ENCODE data around the gene ARMH3. TPM values are rescaled to one million over a fixed set of nuclear protein-coding genes. Genes with fewer than 3 reads are reported as not detected.

Gene ARMH3
- total RNA-seq, 1 donor from 2014 or later: 6.3 TPM

- DNase-seq (ENCODE audit: low read depth): no peak
- FAIRE-seq: no peak
- no peak for TF ChIP-seq CTCF (IDR thresholded peaks at IDR 0.05; ENCODE audit: insufficient read depth, low read length, severe bottlenecking)
These were observed 229.0 kb downstream of the ARMH3 start for GRCh38 chr10:101826852-101827434.

GRCh38 chr10:101824736-101825135 is 231.2 kb downstream of the ARMH3 start:
- no peaks in the 10 kb centered on the region for H3K27me3 ChIP-seq (ENCODE audit: control insufficient read depth, insufficient read depth, low read length)
- DNase-seq (ENCODE audit: low read depth) (no peak), FAIRE-seq (no peak)

More at GRCh38 chr10:101826852-101827434, 229.0 kb downstream of the ARMH3 start:
- Histone ChIP-seq H3K27me3 (ENCODE audit: control insufficient read depth, insufficient read depth, low read length) (no peaks in the 10 kb centered on the region), H3K36me3 (ENCODE audit: control insufficient read depth, insufficient read depth, low read length) (peaks cover 1% of the 10 kb centered on the region), H3K4me3 (ENCODE audit: low read depth, low read length) (no peak overlapping the region)

GRCh38 chr10:101818872-101819633 is 236.9 kb downstream of the ARMH3 start:
- Histone ChIP-seq H3K4me3 (ENCODE audit: low read depth, low read length) (peak overlapping the region; percentile 31), H3K27me3 (ENCODE audit: control insufficient read depth, insufficient read depth, low read length) (no peaks in the 10 kb centered on the region), H3K36me3 (ENCODE audit: control insufficient read depth, insufficient read depth, low read length) (no peaks in the 10 kb centered on the region)
- DNase-seq (ENCODE audit: low read depth): peak; percentile 75
- no peak for FAIRE-seq
- no peak for TF ChIP-seq CTCF (IDR thresholded peaks at IDR 0.05; ENCODE audit: insufficient read depth, low read length, severe bottlenecking)

More at GRCh38 chr10:101824736-101825135, 231.2 kb downstream of the ARMH3 start:
- Histone ChIP-seq H3K4me3 (ENCODE audit: low read depth, low read length) (no peak overlapping the region), H3K36me3 (ENCODE audit: control insufficient read depth, insufficient read depth, low read length) (peaks cover 1% of the 10 kb centered on the region)
- TF ChIP-seq CTCF (IDR thresholded peaks at IDR 0.05; ENCODE audit: insufficient read depth, low read length, severe bottlenecking): no peak

GRCh38 chr10:101818119-101818871 is 237.7 kb downstream of the ARMH3 start, which contains the start of gene OGA:
TSS of gene OGA (minus strand) at chr10:101818444. CDS start at chr10:101818022, 422 bp downstream.
- FAIRE-seq (peak; percentile 82), DNase-seq (ENCODE audit: low read depth) (peak; percentile 99)
- no peak for TF ChIP-seq CTCF (IDR thresholded peaks at IDR 0.05; ENCODE audit: insufficient read depth, low read length, severe bottlenecking)
- Histone ChIP-seq H3K4me3 (ENCODE audit: low read depth, low read length) (peak within 1 kb of the TSS; percentile 95), H3K36me3 (ENCODE audit: control insufficient read depth, insufficient read depth, low read length) (peaks cover 2% of the 10 kb centered on the region), H3K27me3 (ENCODE audit: control insufficient read depth, insufficient read depth, low read length) (no peaks in the 10 kb centered on the region)

GRCh38 chr10:101817337-101818118 is 238.4 kb downstream of the ARMH3 start:
- Histone ChIP-seq H3K4me3 (ENCODE audit: low read depth, low read length) (peak overlapping the region; percentile 95), H3K36me3 (ENCODE audit: control insufficient read depth, insufficient read depth, low read length) (peaks cover 3% of the 10 kb centered on the region), H3K27me3 (ENCODE audit: control insufficient read depth, insufficient read depth, low read length) (no peaks in the 10 kb centered on the region)
- no peak for FAIRE-seq
- TF ChIP-seq CTCF (IDR thresholded peaks at IDR 0.05; ENCODE audit: insufficient read depth, low read length, severe bottlenecking): no peak
- DNase-seq (ENCODE audit: low read depth): peak; percentile 88

All from bronchial epithelial cell (primary cell).